Measurements from ENCODE around the gene SAE1. TPM values are rescaled to one million over a fixed set of nuclear protein-coding genes. Genes with fewer than 3 reads are reported as not detected.

The SAE1 gene
- polyA plus RNA-seq, 2 of the 4 experiments (the other 2 are of a cell fraction): 206 to 249 TPM

DNA sequence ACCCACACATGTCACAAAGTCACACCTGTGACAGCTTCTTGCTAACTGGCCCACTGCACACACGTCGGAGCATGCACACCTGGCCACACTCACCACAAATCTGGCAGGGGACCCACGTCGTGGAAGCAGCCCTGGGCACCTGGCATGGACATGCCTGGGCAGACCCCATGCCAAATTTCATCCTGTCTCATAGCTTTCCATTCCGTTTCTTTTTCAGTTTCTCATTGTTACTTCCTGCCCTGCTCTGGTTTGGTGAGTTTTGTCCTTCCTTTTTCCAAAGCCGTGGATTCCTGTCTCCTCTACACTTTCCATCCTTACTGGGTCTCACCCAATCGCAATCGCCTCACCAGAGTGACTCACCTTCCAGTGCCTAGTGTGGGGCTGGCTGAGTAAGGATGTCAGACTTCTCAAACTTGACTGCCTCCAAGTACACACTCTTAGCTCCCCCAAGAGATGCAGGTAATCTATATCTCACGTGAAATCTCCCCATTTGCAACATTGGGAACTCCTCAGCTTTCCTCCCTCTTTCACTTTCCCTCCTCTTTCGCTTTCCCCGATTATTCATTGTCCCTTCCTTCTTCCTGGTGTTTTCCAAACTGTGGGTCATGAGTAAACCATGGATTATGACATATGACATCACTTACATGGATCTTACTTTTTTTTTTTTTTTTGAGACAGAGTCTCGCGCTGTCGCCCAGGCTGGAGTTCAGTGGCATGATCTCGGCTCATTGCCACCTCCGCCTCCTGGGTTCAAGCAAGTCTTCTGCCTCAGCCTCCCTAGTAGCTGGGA lies 102.0 kb downstream of the SAE1 start:
- CTCF ChIA-PET: interaction anchor here (0.6 to 5.8 kb wide), 8 partner anchors 11 to 220 kb away, joined by 3 to 144 read pairs (median 4); no protein-coding TSS in a partner anchor
- TF ChIP-seq NPAS2 (CRISPR knock-in tag; IDR thresholded peaks at IDR 0.05; ENCODE audit: borderline replicate concordance) (no peak), CBX8 (IDR thresholded peaks at IDR 0.05) (no peak), EP300 (IDR thresholded peaks at IDR 0.05) (no peak), JUNB (IDR thresholded peaks at IDR 0.05) (peak; percentile 21; the same call in 1 of the 2 replicates), HOXB13 (CRISPR knock-in tag; IDR thresholded peaks at IDR 0.05; ENCODE audit: low read depth) (no peak), RNF2 (IDR thresholded peaks at IDR 0.05; ENCODE audit: borderline replicate concordance, low read depth) (no peak), JUN (IDR thresholded peaks at IDR 0.05) (peak; percentile 14 to 34; a peak in 2 of 5 replicates), HEYL (CRISPR knock-in tag; IDR thresholded peaks at IDR 0.05) (0 out of 2 replicates have a peak, but pooled peaks have one; percentile 26), FOSL2 (IDR thresholded peaks at IDR 0.05) (no peak; the same call in 1 of the 2 replicates), FOSL2 (CRISPR knock-in tag; IDR thresholded peaks at IDR 0.05) (peak; percentile 73), EHMT2 (IDR thresholded peaks at IDR 0.05; ENCODE audit: low read depth) (no peak), MYC (IDR thresholded peaks at IDR 0.05; ENCODE audit: borderline replicate concordance, low read length) (no peak), SREBF2 (IDR thresholded peaks at IDR 0.05) (no peak), ZFP36 (IDR thresholded peaks at IDR 0.05; ENCODE audit: borderline replicate concordance, partially characterized antibody) (no peak), RCOR1 (IDR thresholded peaks at IDR 0.05; ENCODE audit: low read depth, low read length) (no peak), MAZ (IDR thresholded peaks at IDR 0.05; ENCODE audit: borderline replicate concordance, low read depth, low read length) (no peak), CHD2 (IDR thresholded peaks at IDR 0.05; ENCODE audit: low read length, partially characterized antibody) (no peak), RFX5 (IDR thresholded peaks at IDR 0.05) (no peak), ZNF302 (CRISPR knock-in tag; IDR thresholded peaks at IDR 0.05) (no peak), ZC3H11A (IDR thresholded peaks at IDR 0.05) (no peak)
- TF ChIP-seq, protein P1, sequence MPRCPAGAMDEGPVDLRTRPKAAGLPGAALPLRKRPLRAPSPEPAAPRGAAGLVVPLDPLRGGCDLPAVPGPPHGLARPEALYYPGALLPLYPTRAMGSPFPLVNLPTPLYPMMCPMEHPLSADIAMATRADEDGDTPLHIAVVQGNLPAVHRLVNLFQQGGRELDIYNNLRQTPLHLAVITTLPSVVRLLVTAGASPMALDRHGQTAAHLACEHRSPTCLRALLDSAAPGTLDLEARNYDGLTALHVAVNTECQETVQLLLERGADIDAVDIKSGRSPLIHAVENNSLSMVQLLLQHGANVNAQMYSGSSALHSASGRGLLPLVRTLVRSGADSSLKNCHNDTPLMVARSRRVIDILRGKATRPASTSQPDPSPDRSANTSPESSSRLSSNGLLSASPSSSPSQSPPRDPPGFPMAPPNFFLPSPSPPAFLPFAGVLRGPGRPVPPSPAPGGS (IDR thresholded peaks at IDR 0.05): no peak
- TF ChIP-seq, protein P2, sequence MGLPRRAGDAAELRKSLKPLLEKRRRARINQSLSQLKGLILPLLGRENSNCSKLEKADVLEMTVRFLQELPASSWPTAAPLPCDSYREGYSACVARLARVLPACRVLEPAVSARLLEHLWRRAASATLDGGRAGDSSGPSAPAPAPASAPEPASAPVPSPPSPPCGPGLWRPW (IDR thresholded peaks at IDR 0.05): no peak
- TF ChIP-seq, protein P3, sequence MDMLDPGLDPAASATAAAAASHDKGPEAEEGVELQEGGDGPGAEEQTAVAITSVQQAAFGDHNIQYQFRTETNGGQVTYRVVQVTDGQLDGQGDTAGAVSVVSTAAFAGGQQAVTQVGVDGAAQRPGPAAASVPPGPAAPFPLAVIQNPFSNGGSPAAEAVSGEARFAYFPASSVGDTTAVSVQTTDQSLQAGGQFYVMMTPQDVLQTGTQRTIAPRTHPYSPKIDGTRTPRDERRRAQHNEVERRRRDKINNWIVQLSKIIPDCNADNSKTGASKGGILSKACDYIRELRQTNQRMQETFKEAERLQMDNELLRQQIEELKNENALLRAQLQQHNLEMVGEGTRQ (IDR thresholded peaks at IDR 0.05): no peak
- TF ChIP-seq, protein P4, sequence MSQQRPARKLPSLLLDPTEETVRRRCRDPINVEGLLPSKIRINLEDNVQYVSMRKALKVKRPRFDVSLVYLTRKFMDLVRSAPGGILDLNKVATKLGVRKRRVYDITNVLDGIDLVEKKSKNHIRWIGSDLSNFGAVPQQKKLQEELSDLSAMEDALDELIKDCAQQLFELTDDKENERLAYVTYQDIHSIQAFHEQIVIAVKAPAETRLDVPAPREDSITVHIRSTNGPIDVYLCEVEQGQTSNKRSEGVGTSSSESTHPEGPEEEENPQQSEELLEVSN (IDR thresholded peaks at IDR 0.05; ENCODE audit: borderline replicate concordance, low read depth): no peak
- TF ChIP-seq, protein P5, sequence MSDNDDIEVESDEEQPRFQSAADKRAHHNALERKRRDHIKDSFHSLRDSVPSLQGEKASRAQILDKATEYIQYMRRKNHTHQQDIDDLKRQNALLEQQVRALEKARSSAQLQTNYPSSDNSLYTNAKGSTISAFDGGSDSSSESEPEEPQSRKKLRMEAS (IDR thresholded peaks at IDR 0.05): no peak
- 48% methylated on average over 16 of the region's 16 CpGs for WGBS (ENCODE audit: missing lambda C conversion rate)
- Histone ChIP-seq H3K4me3 (peak overlapping the region; percentile 5; the same call in 2 of the 3 replicates), H3K4me2 (peak overlapping the region; percentile 99), H3K9me3 (no peaks in the 10 kb centered on the region), H3K27ac (peak overlapping the region; percentile 87 to 98), H3K4me1 (peaks cover 33% of the 10 kb centered on the region)
- ATAC-seq (no peak), DNase-seq (ENCODE audit: low read depth in 1 of 2, low spot score in 1 of 2) (peak in 1 of 2 experiments; percentile 78), FAIRE-seq (no peak)
- POLR2A ChIA-PET: interaction anchor here (0.6 to 3.0 kb wide), 8 partner anchors 8 to 208 kb away, joined by 3 to 26 read pairs (median 4); partner anchors contain the start of genes CCDC9 and ZC3H4
